Nucleus accumbens (tissue), 56 donors: ENCODE results near the gene EXOSC10.

Experiments
- DNase-seq, 56 donors: peaks; one replicate each; lab custom pipeline; 2025; lab: John Stamatoyannopoulos, UW

EXOSC10 gene

DNA sequence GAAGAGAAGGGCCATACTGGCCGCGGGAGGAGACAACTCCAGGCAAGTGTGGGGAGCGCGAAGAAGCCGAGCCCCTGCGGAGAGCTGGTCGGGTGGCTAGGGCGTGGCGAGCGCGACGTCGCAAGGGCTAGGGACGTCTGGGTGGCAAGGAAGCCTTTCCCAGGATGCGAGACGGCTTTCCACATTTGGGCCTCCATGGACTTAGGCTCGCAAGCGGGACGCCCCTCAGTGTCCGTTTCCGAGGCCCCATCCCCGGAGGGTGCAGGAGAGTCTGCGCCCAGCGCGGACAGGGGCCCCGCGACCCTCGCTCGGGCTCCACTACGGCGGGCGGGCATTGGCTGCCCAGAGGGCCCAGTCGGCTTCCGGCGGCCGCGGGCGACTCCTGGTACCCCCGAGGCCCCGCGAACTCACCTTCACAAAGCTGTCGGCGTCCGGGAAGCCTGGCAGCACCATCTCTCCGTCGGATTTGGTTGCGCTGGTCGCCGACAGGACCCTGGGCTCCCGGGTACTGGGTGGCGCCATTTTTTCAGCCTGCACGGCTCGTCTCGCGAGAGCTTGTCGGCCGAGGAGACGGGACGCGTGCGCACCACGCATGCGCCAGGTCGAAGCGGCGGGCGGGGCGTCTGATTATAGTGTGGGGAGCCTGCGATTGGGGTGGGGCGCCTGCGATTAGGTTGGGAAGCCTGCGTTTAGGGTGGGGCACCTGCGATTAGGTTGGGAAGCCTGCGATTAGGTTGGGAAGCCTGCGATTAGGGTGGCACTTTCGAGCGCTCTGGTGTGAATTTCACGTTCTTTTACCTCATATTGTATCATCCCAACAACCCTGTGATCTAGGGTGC is at the start of gene EXOSC10:
Gene EXOSC10, minus strand, starts transcription at position 560 of the 839 bp plus-strand sequence. Its CDS starts 38 bp downstream, at position 522.
- DNase-seq, result peak in 55 of 56 donors; percentile 29 to 95 (median 84)

- DNase-seq, result no peak
Observed at GRCh38 chr1:11147197-11147770, 47.6 kb upstream of the EXOSC10 start.

GRCh38 chr1:11145741-11146140 is 46.1 kb upstream of the EXOSC10 start:
- no peak for DNase-seq

DNA sequence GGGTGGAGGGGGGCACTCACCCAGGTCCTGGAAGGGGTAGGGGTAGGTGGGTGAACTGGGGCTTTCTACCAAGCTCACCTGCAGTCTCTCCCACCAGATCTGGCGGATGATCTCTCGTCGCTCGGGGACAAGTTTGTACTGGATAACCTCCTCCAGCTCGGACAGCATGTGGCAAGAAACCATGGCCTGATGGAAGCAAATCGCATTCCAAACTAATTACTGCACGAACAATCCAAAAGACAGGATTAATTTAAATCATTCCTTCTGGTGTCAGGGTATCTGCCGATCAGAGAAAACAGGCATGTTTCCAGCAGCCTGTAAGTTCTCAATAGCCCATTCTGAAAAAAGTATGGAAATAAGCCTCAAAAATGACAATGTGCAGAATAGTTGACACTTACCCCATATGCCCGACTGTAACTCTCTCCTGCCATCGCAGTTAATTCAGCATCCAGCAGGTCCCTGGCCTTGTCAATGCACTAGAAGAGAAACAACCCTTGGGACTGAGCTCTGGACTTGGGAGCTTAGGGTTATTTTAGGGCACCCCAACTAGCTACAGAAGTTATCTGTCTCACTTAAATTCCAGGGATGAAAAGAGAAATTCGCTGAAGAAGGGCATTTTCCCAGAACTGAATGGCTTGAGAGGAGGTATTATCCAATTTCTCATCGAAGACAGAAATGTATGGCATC is 45.0 kb upstream of the EXOSC10 start:
- no peak for DNase-seq

DNA sequence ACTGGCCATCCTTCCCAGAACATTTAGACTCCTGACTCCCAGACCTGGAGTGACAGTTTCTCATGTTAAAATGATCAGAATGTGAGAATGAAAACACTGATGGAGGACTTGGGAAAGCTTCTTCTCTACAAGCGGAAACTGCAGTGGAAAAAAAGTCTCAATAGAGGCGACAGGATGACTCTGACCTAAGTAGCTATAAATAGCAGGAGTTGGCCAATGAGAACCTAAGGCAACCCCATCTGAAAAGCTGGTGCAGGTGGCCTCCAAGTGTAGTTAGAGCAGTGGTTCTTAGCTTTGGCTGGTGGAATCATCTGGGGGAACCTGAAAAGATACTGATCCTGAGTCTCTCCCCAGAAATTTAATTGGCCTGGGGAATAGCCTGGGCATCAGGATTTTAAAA is 44.2 kb upstream of the EXOSC10 start:
- DNase-seq, result no peak

DNA sequence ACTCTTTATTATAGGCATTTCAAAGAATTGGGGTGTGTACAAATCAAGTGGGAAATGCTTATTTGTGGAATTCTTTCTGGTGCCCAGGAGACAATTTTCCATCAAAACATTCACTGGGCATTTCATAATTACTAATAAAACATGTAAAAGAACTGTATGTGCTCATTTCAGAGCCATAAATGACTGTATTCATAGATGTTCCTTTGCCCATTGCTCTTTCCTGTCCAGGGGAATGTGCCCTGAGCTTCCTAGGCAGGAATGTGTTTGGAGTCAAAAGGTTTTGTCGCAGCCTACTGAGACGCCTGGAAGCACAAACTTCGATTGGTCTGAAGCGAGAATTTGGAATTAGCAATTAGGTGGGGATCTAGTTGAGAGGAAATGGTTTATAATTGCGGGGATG is 43.7 kb upstream of the EXOSC10 start:
- no peak for DNase-seq

GRCh38 chr1:11142618-11143391 is 43.1 kb upstream of the EXOSC10 start:
- no peak for DNase-seq

- no peak for DNase-seq
Observed at GRCh38 chr1:11138952-11139351, 39.3 kb upstream of the EXOSC10 start.

- no peak for DNase-seq
Observed at GRCh38 chr1:11138029-11138428, 38.4 kb upstream of the EXOSC10 start.

- no peak for DNase-seq
Observed at GRCh38 chr1:11134898-11135266, 35.2 kb upstream of the EXOSC10 start.

DNA sequence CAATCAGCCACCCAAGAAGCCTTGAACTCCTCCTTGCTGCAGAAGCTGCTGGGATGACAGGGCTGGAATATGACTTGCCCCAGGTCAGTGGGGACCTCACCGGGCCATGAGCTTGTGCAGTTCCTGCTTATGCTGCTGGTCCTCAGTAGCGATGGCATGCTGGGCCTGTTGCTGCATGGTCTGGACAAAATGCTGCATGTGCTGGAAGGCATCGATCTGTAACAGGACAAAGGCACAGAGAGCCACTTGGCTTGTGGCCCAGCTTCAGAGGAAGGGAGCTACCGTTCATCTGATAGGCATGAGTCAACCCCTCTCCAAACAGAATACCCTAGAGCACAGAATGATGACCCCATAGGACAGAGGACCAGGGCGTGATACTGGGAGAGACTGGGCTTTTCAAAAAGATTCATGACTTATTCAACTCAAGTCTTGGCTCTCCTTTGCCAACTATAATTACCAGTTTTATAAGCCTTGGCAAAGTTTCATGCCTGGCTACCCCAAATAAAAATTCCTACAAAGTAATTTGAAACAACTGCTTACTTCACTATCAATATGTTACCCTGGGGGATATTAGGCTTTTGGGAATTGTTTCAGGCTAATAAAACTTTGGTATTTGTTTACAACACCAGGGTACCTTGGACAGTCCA is 34.7 kb upstream of the EXOSC10 start:
- peak in 8 of 56 donors; percentile 6 to 78 (median 17) for DNase-seq

DNA sequence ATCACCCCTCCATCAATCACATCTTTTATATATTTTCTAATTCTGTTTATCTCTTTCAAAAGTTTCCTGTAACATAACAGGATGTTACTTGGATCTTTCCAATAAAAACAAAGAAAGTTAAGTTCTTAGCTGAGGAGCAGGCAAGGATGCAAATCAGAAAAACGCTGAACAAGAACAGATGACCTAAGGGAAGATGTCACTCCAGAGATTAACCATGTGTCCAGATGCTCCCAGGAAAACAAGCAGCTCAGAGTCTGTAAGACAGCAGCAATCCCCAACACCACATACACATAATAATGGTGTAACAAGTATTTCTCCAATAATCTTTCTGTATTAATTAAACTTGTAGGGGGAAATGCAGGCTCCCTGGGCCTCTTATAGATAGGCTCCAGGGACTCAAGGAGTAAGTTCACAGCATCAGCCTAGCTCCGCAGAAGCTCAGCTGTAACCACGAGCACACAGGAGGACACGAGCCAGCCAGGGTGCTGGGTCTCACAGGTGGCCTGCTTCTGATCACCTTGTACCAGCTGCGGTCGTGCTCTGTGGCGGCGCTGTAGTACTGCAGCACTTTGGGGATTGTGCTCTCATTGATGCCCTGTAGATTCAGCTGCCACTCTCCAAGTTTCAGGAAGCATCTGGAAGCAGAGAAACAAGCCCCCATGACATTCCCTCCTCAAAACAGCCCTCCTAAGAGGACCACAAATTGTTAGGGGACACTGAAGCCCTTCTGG is 33.1 kb upstream of the EXOSC10 start:
- DNase-seq, result no peak

DNA sequence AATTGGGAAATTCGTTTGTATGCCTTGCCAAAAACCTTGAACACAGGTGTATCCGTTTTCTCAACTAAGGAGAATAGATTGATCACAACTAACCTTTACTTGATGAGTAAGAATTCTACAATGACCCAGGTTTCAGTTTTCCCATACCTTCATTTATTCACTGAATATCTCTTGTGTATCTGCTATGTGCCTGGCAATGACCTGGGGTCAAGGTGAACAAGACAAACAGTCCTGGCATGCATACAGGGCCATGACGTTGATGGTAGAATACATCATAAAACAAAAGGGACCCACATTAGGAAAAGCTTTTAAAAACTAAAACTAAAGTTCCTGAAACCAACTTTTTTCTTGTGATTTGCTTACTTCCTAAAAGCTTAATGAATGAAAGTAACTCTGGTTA is 32.1 kb upstream of the EXOSC10 start:
- no peak for DNase-seq

- DNase-seq, result no peak
Observed at GRCh38 chr1:11130406-11130805, 30.7 kb upstream of the EXOSC10 start.

DNA sequence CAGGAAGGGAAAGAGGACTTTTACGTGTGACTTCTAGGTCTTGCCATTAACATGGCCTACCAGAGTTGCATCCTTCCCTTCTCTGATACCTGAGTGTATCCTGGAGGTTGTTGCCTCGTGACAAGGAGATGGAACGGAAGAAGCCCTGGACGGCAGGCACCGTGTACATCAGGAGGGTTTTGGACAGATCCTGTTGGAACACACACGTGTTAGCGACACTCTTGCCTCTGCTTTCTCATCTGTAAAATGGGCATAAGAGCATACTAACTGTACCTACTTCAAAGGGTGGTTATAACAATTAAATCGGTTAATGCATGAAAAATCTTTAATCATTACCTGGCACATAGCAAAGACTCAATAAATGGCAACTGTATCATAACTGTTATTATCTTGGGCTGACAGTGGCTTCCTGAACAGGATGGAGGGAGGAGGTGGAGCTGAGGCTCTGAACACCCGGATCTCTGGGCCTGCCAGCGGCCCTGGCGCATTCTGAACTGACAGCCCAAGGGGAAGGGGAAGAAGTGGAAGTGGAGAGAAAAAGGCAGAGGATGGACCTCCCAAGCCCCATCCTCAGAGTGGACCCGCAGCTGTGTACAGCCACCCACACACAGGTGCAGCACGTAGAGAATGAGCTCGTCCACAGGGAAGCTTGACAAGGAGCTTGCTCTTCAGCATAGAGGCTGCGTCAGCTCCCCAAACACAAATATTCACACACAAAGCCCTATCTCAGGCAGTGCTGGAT is 30.2 kb upstream of the EXOSC10 start:
- DNase-seq, result no peak

DNA sequence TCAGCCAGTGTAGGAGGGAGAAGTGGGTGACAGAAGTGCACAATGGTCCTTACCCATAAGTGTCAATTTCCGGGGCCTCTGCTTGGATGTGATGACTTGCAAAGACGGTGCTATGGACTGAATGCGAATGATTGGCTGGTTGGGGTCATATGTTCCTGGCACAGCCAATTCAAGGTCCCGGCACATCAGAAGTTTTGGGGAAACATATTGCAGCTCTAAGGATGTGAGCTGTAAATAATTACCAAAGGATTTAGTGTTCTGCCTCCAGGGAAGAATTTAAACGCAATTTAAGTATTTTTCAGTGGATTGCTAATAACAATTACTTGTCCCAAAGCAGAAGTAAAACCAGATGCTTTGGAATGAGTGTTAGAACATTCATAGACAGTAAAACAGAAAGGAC is 26.9 kb upstream of the EXOSC10 start:
- no peak for DNase-seq

DNA sequence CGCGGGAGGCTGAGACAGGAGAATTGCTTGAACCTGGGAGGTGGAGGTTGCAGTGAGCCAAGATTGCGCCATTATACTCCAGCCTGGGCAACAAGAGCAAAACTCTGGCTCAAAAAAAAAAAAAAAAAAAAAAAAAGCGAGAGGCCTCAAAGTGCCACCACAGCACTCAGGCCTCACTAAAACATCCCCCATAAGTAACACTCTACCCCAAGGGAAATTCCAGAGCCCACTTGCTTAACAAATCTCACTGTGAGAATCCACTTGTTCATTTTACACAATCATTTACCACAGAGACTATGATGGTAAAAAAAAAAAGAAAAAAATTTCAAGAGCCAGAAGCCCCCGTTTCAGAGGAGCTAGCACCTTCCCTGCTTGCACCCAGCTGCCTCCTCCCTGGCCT is 26.3 kb upstream of the EXOSC10 start:
- no peak for DNase-seq

- no peak for DNase-seq
Observed at GRCh38 chr1:11124965-11125364, 25.3 kb upstream of the EXOSC10 start.

GRCh38 chr1:11116318-11116717 is 16.6 kb upstream of the EXOSC10 start:
- no peak for DNase-seq
